B cell (primary cell): ENCODE results near the gene TRPM2. TPM values are rescaled to one million over a fixed set of nuclear protein-coding genes. Genes with fewer than 3 reads are reported as not detected.

Source experiments
- ATAC-seq: fragments of 200-7000 bp; cut with Tn5 transposase; one replicate; pipeline ENCODE4 v1.10.0; 2021; ENCODE audit warnings: low read depth, mild to moderate bottlenecking, moderate number of reproducible peaks, moderate library complexity
- CTCF ChIA-PET: fragments of 350-600 bp; sonication (Branson Sonifier 250); formaldehyde crosslinking; loops from one replicate; lab custom pipeline; 2021; ENCODE audit warnings: antibody characterized with exemption, inconsistent platforms; lab: Charles Lee
- POLR2A ChIA-PET: fragments of 350-600 bp; sonication (Branson Sonifier 250); formaldehyde crosslinking; loops from one replicate; lab custom pipeline; 2021; ENCODE audit warnings: antibody characterized with exemption; lab: Charles Lee
- DNase-seq: peaks from one replicate; pipeline ENCODE4 v3.0.0; 2013
- H2AFZ ChIP-seq: 2 replicates; pipeline ENCODE4 v1.6.1; 2012; ENCODE audit warnings: mild to moderate bottlenecking, low read depth, low read length; ENCODE audit not compliant: insufficient read depth, poor library complexity, severe bottlenecking
- H3K27ac ChIP-seq, 2 donors: 1 replicate in 1 of 2; 2 replicates in 1 of 2; pipeline ENCODE4 v1.5.1; 2012 to 2013; ENCODE audit warnings: low read length in 2 of 2, mild to moderate bottlenecking in 2 of 2, moderate library complexity in 1 of 2
- H3K27me3 ChIP-seq, 4 experiments: fragments of 200-600 bp in 1 of 4; sonication (generic) in 1 of 4; replicated peaks in 1 of 4; 1 replicate in 2 of 4; 2 replicates in 2 of 4; pipeline versions ENCODE4 v1.6.1 to v1.7.0; 2013 to 2016; ENCODE audit warnings: low read length in 3 of 4, mild to moderate bottlenecking in 2 of 4, mixed read lengths in 1 of 4, moderate library complexity in 1 of 4; ENCODE audit not compliant: insufficient read depth in 4 of 4, control insufficient read depth in 3 of 4; ENCODE audit errors: control extremely low read depth in 1 of 4
- H3K36me3 ChIP-seq, 2 experiments: replicated peaks in 1 of 2; 1 replicate in 1 of 2; 2 replicates in 1 of 2; pipeline versions ENCODE4 v1.6.1 to v1.7.1; 2013; ENCODE audit warnings: low read length in 1 of 2; ENCODE audit not compliant: insufficient read depth in 2 of 2, control insufficient read depth in 1 of 2; ENCODE audit errors: control extremely low read depth in 1 of 2, extremely low read depth in 1 of 2
- H3K4me1 ChIP-seq, 2 donors: fragments of 200-600 bp in 1 of 2; sonication (generic) in 1 of 2; 1 replicate in 1 of 2; 2 replicates in 1 of 2; pipeline versions ENCODE4 v1.5.1 to v1.6.1; 2013 to 2017; ENCODE audit warnings: low read length in 2 of 2; ENCODE audit not compliant: control insufficient read depth in 2 of 2, insufficient read depth in 2 of 2
- H3K4me2 ChIP-seq: replicated peaks from 2 replicates; pipeline ENCODE3; 2012; ENCODE audit warnings: mild to moderate bottlenecking, low read depth, low read length; ENCODE audit not compliant: poor library complexity, severe bottlenecking
- H3K4me3 ChIP-seq, 5 experiments: fragments of 200-600 bp in 1 of 5; sonication (generic) in 1 of 5; 1 replicate in 3 of 5; 2 replicates in 2 of 5; pipeline versions ENCODE4 v1.5.1 to v1.7.0; 2011 to 2016; ENCODE audit warnings: low read length in 4 of 5, mild to moderate bottlenecking in 4 of 5, low read depth in 2 of 5, control low read depth in 1 of 5, moderate library complexity in 1 of 5; ENCODE audit not compliant: insufficient read depth in 1 of 5; ENCODE audit errors: control extremely low read depth in 1 of 5, extremely low read depth in 1 of 5
- H3K79me2 ChIP-seq: fragments of 200-600 bp; sonication (generic); one replicate; pipeline ENCODE4 v1.6.0; 2016; ENCODE audit warnings: low read length; ENCODE audit not compliant: control insufficient read depth, insufficient read depth
- H3K9ac ChIP-seq: fragments of 200-600 bp; sonication (generic); 2 replicates; pipeline ENCODE4 v1.6.1; 2017; ENCODE audit warnings: mild to moderate bottlenecking, low read length, moderate library complexity
- H3K9me3 ChIP-seq, 3 donors: one replicate each; pipeline versions ENCODE4 v1.6.1 to v1.7.1; 2013; ENCODE audit warnings: low read length in 2 of 3; ENCODE audit not compliant: control insufficient read depth in 2 of 3, insufficient read depth in 1 of 3; ENCODE audit errors: control extremely low read depth in 1 of 3
- H4K20me1 ChIP-seq: 2 replicates; pipeline ENCODE4 v1.6.0; 2012; ENCODE audit warnings: mild to moderate bottlenecking, low read length; ENCODE audit not compliant: insufficient read depth, control insufficient read depth, poor library complexity, severe bottlenecking
- H3K27ac Mint-ChIP-seq: one replicate; pipeline ENCODE4 v1.8.0; 2021; ENCODE audit warnings: mixed read lengths
- H3K27me3 Mint-ChIP-seq: one replicate; pipeline ENCODE4 v1.8.0; 2021; ENCODE audit warnings: mixed read lengths
- H3K4me1 Mint-ChIP-seq: one replicate; pipeline ENCODE4 v1.8.0; 2021; ENCODE audit warnings: mixed read lengths
- H3K4me3 Mint-ChIP-seq: one replicate; pipeline ENCODE4 v1.8.0; 2021; ENCODE audit warnings: mixed read lengths
- H3K9me3 Mint-ChIP-seq: one replicate; pipeline ENCODE4 v1.8.0; 2022; ENCODE audit warnings: mixed read lengths; ENCODE audit not compliant: insufficient read depth
- CTCF ChIP-seq: fragments of 200-600 bp; IDR thresholded peaks from one replicate; pipeline ENCODE4 v1.8.0; 2022; ENCODE audit warnings: antibody characterized with exemption, mild to moderate bottlenecking
- EZH2 ChIP-seq: IDR thresholded peaks from 2 replicates; pipeline ENCODE4 v1.6.1; 2012; ENCODE audit warnings: borderline replicate concordance, low read depth, mild to moderate bottlenecking, moderate library complexity, low read length; ENCODE audit not compliant: insufficient read depth, poor library complexity, severe bottlenecking
- WGBS: methylation state at CpG from one replicate; pipeline ENCODE4 v1.1.5; 2013; ENCODE audit warnings: missing lambda C conversion rate; ENCODE audit not compliant: insufficient coverage; 5-methylcytosine and 5-hydroxymethylcytosine counted together
- intact Hi-C: fragments of 100-400 bp; cut with micrococcal nuclease; formaldehyde crosslinking; loops from one replicate; pipeline ENCODE4 v1.10.0; 2022
- polyA plus RNA-seq: library from polyadenylated mRNA; depleted of rRNA; stranded (reverse); fragments of >200 nt; gene quantifications from 2 replicates; pipeline ENCODE4 v1.2.3, GENCODE V29; 2012
- total RNA-seq, 2 donors: library from RNA; stranded (reverse); fragments of 120-200 nt in 1 of 2; gene quantifications; 1 replicate in 1 of 2; 2 replicates in 1 of 2; pipeline versions ENCODE4 v1.2.3 to v1.2.4, GENCODE V29; 2013 to 2022

TRPM2 gene
- total and polyA plus RNA-seq, 2 donors (not counting 1 experiment from before 2014, with no cell fraction given) = 1.6 to 8.4 TPM

GRCh38 chr21:44305691-44306090, 47.7 kb upstream of the TRPM2 start:
- H3K9me3 Mint-ChIP-seq = no peaks in the 10 kb centered on the region
- Histone ChIP-seq H3K27me3 (no peaks in the 10 kb centered on the region), H4K20me1 (peaks cover 95% of the 10 kb centered on the region), H3K4me1 (peaks cover 35 to 46% of the 10 kb centered on the region in 2 donors), H3K4me3 (no peak overlapping the region), H3K9ac (no peak overlapping the region), H3K36me3 (peaks cover 0 to 38% of the 10 kb centered on the region in 2 experiments), H3K79me2 (peaks cover 95% of the 10 kb centered on the region), H2AFZ (no peak overlapping the region), H3K9me3 (no peaks in the 10 kb centered on the region), H3K4me2 (no peak overlapping the region), H3K27ac (no peak overlapping the region)
- intact Hi-C loops = loop anchor here (10.0 kb wide), 1 partner anchor 291 kb away; the partner anchor contains the start of gene TRAPPC10
- POLR2A ChIA-PET = no interaction called here
- ATAC-seq (no peak), DNase-seq (no peak)
- no peak overlapping the region for H3K27ac Mint-ChIP-seq
- TF ChIP-seq CTCF (no peak), EZH2 (no peak)
- 83% methylated on average over 8 of the region's 9 CpGs for WGBS
- H3K27me3 Mint-ChIP-seq = no peaks in the 10 kb centered on the region
- H3K4me3 Mint-ChIP-seq = no peak overlapping the region
- peaks cover 39% of the 10 kb centered on the region for H3K4me1 Mint-ChIP-seq
- CTCF ChIA-PET = interaction anchor here (1.0 kb wide), 1 partner anchor 51 kb away, joined by 3 read pairs; no protein-coding TSS in a partner anchor

DNA sequence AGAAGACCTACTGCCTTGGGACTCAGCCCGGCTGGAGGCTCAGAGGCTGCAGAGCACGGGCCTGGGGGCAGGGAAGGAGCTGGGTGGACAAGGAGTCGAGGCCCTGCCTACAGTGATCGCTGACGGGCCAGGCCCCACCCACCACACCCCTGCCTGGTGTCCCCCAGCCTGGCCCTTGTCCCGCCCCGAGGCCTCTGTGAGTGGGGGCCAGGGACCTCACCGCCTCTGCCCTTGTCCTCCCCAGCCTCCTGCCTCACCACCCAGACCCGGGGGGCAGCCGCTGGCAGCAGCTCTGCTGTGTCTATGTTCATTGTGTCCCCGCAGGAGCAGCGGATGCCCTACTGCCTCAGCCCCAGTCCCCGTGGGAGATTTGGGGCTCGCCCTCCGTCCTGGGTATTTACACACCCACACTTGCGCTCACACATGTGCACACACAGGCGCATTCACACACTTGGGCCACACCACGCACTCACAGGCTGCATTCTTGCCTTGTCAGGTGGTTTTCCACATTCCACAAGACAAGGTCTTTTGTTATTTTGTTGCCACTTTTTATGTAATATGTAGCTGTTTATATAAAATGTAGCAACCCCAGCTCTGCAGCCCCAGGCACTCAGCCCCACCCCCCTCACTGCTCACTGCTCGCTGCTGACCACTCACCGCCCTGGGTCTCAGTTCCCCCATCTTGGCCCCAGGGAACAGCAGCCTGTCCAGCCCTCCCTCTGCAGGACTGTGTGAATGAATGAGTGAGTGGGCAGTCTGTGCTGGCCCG, 46.3 kb upstream of the TRPM2 start:
- Mint-ChIP-seq H3K4me3 (no peak overlapping the region), H3K27me3 (no peaks in the 10 kb centered on the region), H3K27ac (peak overlapping the region; percentile 56), H3K9me3 (no peaks in the 10 kb centered on the region), H3K4me1 (peaks cover 26% of the 10 kb centered on the region)
- ATAC-seq = no peak
- no peak overlapping the region for H3K4me3 ChIP-seq
- peaks cover 20 to 31% of the 10 kb centered on the region in 2 donors for H3K4me1 ChIP-seq
- no peak overlapping the region for H3K4me2 ChIP-seq
- CTCF ChIA-PET = no interaction called here
- H3K79me2 ChIP-seq = peaks cover 86% of the 10 kb centered on the region
- no peak overlapping the region for H3K9ac ChIP-seq
- peaks cover 92% of the 10 kb centered on the region for H4K20me1 ChIP-seq
- WGBS = 97% methylated on average over 17 of the region's 21 CpGs
- POLR2A ChIA-PET = no interaction called here
- no peak for DNase-seq
- intact Hi-C loops = loop anchor here (10.0 kb wide), 1 partner anchor 292 kb away; the partner anchor contains the start of gene TRAPPC10
- H3K27ac ChIP-seq = no peak overlapping the region
- H3K36me3 ChIP-seq = peaks cover 4 to 53% of the 10 kb centered on the region in 2 experiments
- no peak overlapping the region for H2AFZ ChIP-seq
- TF ChIP-seq CTCF (no peak), EZH2 (no peak)
- no peaks in the 10 kb centered on the region for H3K27me3 ChIP-seq
- H3K9me3 ChIP-seq = no peaks in the 10 kb centered on the region
